Islet precursor cell (in vitro differentiated cells): ENCODE measurements around the gene MITF.

Source experiments
- DNase-seq: peaks from one replicate; pipeline ENCODE4 v3.0.0-alpha.2; 2018

The MITF gene

DNA sequence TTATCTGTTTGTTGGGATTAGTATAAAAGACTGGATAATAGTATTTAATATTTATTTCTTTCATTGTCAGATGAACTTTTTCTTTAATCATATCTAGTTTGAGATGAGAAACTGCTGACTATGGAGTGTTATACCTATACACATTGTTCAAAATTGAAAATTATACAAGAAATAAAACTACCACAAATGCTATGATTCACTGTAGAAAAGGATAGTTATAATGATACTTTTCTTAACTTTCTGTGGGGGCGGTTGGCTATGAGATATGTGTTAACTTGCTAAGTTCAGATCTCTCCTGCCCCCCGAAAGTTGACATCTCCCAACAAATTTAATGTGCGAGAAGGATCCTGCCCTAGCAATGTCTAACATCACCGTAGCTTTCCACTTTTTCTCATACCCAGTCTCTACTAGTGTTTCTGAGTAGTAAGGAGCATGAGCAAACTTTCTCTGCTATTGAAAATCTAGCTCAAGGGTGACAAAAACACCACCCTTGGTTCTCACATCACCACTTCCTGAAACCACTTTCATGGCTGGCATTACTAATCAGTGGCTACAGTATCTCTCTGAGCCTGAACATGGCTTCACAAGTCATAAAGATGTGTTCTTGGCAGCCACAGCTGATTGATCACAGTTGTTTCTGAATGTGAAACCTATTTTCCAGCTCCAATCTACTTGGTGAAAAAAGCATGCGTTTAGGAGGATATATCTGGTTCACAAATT, 244.4 kb downstream of the MITF start:
- no peak for DNase-seq

DNA sequence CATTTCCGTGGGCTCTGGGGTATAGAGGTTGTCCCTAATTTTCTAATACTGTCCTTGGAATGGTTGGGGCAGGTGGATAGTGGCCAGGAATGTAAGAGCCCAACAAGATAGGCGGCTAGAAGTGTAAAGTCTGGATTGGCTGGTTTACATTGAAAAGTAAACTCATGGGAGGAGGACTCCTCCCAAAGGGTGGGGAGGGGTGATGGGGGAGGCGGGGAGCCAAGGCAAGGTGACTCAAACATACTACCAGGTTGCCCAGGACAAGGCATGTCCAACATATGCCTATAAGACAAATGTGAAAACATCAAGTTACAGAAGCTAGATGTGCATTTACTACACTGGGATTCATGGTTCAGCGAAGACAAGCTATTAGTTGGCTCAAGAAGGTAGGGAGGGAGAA, 246.0 kb downstream of the MITF start:
- no peak for DNase-seq

DNA sequence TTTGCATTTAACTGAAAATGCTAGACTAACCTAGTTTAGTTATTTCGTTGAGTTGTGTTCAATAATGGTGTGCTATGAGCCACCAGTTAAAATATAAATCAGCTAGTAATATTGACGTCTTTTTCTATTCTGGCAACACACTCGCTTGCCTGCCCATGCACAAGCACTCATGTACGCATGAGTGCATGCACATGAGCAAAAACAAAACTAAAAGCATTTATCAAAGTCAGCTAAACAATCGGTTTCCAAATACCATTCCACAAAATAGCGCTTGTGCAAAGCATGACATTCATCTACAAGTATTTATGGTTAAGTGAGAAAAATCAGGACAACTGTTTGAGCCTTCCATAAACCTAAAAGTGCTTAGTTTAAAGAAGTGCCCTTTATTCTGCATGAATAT, 247.2 kb downstream of the MITF start:
- DNase-seq, result no peak

DNA sequence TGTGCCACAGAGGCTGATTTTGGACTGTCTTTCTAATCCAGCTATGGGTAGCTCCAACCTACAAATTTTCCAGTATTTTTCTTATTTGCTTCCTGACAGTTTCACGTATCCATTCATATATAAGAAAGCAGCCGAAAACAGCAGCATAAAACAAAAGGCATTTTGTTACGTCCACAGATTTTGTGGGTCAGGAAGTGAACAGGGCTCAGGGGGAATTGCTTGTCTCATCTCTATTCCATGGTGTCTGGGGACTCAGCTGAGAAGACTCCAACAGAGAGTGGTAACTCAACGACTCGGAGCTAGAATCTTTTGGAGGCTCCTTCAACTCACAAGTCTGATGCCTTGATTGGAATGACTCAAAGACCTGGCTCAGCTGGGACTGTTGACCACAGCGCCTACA, 248.6 kb downstream of the MITF start:
- DNase-seq, result no peak

DNA sequence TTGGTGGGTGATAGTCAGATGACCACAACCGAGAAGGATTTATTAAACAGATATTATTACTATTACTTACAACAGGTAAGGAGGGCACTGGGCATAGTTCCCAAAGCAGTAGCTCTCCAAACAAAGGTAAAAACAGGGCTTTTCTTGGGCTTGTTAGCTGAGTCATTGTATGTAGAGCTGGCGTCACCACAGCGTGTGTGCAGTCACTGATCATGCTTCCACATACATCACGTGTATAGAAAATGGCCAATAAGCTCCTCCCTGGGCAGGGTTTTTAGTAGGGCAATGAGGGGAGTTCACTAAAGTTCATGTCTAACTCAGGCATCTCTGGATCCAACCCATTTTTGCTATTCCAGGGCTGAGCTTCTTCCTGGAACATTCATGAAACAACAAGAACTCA, 254.5 kb downstream of the MITF start:
- no peak for DNase-seq

DNA sequence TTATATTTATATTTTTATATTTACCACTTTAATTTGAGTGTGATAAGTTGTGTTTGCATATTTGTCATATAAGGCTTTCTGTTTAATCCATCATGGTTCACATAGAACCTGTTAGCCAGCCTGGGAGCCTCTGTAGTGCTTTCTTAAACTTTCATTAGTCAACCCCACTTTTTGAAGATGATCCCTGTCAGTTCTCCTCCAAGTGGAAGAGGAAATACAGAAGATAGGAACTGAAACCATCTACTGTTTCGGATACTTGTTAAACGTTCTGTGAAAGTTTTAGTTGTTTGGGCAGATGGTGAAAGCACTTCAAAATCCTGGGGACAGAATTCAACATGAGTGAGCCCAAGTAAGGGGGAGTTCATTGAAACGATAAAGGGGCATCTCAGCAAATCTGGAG, 255.7 kb downstream of the MITF start:
- DNase-seq, result no peak

DNA sequence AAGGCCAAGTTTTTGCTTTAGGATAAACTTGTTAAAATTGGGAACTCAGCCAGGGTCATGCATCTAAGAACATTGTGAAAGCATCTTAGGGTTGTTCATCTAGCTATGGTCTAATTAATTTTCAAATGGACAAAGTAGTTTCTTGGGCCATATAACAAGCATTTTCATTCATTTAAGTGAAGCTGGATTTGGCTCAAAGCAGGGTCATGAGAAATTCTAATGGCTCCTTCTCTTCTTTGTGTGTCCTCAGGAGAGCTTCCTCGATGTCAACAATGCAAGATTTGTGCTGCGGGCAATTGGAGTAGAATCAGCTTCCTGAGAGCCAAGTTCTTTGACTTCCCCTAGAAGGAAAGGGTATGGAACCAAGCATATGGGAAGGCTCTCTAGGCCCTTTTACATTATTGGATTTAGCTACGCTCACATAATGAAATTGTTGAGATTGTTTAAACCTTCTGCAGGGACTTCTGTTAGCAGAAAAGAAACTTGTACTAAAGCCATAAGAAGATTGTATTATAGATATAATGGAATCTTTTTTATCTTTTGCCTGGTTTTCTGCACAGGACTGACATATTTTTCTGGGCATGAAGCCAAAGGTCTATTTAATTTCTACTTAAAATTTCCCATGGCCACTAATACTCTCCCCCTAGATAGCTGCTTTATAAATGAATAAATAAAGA, 258.5 kb downstream of the MITF start:
- DNase-seq, result no peak

DNA sequence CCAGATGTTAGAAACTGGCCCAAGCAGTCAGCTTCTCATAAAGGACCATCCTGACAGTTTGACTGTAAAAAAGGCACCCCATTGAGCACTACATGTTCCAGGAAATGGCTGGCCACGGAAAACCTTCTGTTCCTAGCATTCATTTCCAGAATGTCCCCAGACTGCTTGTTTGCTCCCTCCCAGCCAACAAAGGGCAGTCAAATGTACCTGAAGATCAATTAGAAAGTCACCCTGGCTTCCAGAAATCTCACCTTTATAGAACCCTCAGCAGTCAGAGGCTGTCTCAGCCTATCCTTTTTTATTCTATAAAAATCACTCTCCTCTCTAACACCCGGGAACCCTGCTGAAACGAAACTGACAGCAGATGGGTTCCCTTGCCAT, 259.5 kb downstream of the MITF start:
- DNase-seq, result no peak

DNA sequence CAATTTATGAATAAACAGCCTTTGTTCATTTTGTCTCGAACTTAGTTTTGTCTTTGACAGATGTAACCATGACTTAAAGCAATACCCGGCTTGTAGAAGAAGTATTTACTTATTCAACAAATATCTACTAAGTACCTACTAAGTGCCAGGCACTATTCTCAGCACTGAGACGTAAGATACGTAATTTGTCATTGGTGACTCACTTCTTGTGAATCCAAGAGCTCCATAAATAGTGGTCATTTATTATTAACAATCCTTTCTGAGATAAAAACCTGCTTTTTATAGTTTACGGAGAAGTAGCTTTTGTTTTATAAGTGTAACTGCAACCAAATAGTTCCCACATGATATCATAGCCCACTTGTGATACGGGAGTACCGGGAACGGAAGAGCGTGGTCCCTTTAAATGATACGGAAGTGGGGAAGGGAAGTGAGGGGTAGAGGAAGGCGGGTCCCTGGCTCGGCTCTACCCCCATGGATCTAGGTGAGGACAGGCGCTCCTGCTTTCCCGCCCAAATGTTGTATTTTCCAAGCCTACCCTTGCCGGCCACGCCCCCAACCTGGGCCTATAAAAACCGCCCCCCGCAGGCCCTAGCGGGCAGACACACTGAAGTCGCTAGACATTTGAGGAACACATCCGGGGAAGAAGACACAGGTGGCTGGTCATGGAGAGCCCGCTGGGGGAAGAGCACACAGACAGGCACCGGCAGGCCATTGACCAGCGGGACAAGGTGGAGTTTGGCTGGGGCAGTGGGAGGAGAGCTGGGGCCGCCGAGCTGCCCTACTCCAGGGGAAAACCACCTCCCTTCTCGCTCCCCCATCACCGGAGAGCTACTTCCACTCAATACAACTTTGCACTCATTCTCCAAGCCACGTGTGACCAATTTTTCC, 260.1 kb downstream of the MITF start, which contains the start of gene SAMMSON:
SAMMSON (plus strand) TSS at position 594 of the 888 bp plus-strand sequence.
- DNase-seq, result no peak

DNA sequence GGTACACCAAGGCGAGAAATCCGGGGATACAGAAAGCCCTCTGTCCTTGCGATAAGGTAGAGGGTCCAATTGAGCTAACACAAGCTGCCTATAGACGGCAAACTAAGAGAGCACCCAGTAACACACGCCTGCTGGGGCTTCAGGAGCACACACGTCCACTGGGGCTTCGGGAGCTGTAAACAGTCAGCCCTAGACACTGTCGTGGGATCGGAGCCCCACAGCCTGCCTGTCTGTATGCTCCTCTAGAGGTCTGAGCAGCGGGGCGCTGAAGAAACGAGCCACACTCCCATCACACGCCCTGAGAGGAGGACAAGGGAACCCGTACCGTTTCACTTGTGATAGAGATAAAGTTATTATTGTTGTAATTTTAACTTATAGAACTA, 260.8 kb downstream of the MITF start:
- no peak for DNase-seq

DNA sequence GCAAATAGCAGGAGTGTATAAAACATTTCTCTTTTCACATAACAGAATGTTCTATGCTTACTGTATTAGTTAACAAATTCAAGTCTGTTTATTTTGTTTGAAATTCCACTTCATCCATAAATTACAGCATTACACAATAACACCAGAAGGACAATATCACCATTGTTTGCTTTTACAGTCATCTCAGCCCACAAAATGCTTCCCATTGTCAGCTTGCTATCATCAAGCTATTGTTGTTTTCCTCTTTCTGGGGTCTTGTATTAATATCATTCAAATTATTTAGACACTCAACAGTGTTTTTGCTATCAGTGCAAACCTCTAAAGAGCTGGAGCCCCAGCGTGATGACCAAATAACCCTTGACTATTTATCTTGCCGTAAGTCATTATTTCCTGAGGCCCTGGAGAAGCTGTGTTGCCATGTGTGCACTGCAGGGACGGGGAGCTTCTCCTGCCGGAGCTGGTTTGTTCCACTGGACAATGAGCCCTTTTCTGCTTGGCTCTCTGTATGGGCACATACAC, 261.4 kb downstream of the MITF start:
- no peak for DNase-seq

DNA sequence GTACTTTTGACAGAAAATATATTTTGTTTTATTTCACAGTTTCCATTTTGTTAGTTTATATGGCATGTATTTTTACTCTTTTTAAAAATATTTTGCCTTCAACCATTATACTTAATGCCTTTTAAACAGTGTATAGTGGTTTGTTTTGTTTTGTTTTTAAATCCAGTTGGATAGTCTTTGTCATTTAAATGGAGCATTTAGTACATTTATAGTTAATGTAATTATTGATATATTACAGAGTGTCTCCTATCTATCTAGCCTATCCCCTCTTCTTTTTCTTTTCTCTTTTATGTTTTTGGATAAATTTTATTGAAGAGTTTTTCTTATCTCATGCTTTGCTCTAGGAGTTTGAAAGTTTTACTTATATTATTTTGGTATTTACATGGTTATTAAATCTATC, 263.9 kb downstream of the MITF start:
- no peak for DNase-seq

DNA sequence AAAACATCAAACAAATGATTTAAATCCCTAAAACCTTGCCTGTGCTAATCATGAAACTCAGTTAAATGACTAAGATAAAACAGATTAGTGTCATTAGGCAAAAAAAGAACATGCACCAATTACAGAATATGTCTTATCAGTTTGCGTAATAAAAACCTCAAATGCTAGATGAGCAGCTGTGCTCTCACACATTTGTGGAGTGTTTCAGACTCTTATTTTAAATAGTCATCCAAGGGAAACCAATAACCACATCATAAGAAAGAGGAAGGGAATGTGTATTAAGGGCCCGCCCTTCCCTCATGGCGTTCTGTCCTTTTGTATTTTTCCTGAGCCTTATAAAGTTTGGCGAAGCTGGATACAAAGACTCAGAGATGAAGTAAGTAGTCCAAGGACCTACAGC, 266.8 kb downstream of the MITF start:
- DNase-seq, result no peak

DNA sequence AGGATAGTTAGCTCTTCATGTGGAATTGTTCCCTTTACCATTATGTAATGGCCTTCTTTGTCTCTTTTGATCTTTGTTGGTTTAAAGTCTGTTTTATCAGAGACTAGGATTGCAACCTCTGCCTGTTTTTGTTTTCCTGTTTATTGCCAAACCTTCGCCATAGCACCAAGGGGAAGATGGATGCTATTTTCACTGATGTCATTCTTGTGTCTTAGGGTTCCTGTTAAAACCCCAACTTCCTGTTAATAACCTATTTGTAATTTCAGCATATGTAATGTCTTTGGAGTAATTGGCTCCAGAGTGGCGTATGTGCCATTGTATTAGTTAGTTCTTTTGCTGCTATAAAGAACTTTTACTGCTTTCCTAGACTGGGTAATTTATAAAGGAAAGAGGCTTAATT, 271.1 kb downstream of the MITF start:
- no peak for DNase-seq

DNA sequence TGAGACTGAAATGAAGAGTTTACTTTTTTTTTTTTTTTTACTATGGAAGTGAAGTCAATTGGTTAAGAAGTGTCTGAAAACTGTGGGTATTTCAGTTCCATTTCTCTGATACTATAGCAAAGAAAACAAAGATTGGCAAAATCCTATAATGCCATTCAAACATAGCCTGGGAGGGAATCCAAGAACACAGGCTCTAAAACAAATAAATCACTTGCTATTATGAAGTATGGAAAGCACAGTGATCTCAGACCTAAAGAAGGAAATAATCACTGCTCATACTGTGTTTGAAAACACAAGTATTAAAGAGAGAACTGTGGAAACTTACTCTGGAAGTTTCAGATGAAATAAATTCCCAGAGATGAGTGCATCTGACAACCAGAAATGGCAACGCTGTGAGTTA, 272.3 kb downstream of the MITF start:
- DNase-seq, result no peak
